PC-9 (cell line): ENCODE results near the gene SNX19.

Experiments used
- EZH2 ChIP-seq: fragments of 200-600 bp; sonication (generic); IDR thresholded peaks from 2 replicates; pipeline ENCODE4 v1.8.0; 2017; ENCODE audit warnings: antibody characterized with exemption, low read depth
- TF ChIP-seq, protein P1 (sequence below): fragments of 200-600 bp; sonication (generic); conservative IDR thresholded peaks from 2 replicates; pipeline ENCODE4 v1.6.1; 2017; ENCODE audit warnings: mixed run types, antibody characterized with exemption, mild to moderate bottlenecking, moderate library complexity

DNA sequence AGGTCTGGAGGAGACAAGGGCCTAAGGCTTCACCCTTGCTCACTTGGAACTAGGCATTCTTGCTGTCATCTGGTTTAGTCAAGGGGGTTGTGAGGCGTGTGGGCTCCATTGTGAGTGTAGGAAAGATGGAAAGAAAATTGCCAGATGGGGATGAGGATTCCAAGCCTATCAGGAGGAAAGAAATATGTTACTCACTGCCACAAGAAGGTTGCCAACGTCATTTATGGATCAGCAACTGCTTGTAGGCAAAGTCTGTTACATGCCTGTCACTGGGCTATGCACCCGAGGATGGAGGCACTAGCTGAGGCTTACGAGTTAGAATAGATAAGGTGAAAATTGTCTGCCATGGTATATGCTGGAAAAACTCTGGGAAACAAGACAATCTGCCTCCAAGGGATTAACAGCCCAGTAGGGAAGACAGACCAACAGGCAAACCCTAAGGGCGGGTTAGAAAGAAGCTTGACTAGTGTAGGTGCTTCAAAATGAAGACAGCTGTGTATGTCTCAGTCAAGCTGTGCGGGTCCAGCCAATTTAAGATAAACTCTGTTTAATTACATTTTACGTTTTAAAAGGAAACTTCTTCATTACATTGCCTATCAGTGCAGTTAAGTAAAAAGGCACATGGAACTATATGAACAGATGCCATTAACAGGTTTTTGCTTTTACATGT lies 47.4 kb downstream of the SNX19 start:
- TF ChIP-seq, protein P1, sequence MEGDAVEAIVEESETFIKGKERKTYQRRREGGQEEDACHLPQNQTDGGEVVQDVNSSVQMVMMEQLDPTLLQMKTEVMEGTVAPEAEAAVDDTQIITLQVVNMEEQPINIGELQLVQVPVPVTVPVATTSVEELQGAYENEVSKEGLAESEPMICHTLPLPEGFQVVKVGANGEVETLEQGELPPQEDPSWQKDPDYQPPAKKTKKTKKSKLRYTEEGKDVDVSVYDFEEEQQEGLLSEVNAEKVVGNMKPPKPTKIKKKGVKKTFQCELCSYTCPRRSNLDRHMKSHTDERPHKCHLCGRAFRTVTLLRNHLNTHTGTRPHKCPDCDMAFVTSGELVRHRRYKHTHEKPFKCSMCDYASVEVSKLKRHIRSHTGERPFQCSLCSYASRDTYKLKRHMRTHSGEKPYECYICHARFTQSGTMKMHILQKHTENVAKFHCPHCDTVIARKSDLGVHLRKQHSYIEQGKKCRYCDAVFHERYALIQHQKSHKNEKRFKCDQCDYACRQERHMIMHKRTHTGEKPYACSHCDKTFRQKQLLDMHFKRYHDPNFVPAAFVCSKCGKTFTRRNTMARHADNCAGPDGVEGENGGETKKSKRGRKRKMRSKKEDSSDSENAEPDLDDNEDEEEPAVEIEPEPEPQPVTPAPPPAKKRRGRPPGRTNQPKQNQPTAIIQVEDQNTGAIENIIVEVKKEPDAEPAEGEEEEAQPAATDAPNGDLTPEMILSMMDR: no peak
- TF ChIP-seq EZH2: no peak
